Kidney (tissue), 14 donors: ENCODE measurements around the gene SYDE2. TPM values are rescaled to one million over a fixed set of nuclear protein-coding genes. Genes with fewer than 3 reads are reported as not detected.

Source experiments
- DNase-seq, 5 donors: peaks; one replicate each; pipeline ENCODE4 v3.0.0-alpha.2; 2013 to 2020
- FAIRE-seq: peaks from 2 replicates; lab custom pipeline; 2012; peaks lifted over from hg19 to GRCh38; lab: Jason Lieb, UNC
- H3K27ac ChIP-seq, 2 donors: one replicate each; pipeline ENCODE4 v1.7.0; 2013; ENCODE audit warnings: low read depth in 2 of 2, low read length in 2 of 2, inconsistent platforms in 1 of 2
- H3K27me3 ChIP-seq: one replicate; pipeline ENCODE4 v1.7.1; 2013; ENCODE audit warnings: low read length, inconsistent platforms; ENCODE audit not compliant: control insufficient read depth, insufficient read depth
- H3K36me3 ChIP-seq, 3 donors: one replicate each; pipeline versions ENCODE4 v1.7.0 to v1.7.1; 2013; ENCODE audit warnings: low read length in 3 of 3, control low read depth in 1 of 3, inconsistent platforms in 1 of 3; ENCODE audit not compliant: insufficient read depth in 3 of 3, control insufficient read depth in 2 of 3
- H3K4me1 ChIP-seq, 3 donors: one replicate each; pipeline versions ENCODE4 v1.7.0 to v1.7.1; 2013; ENCODE audit warnings: low read length in 3 of 3, inconsistent platforms in 1 of 3, low read depth in 1 of 3; ENCODE audit not compliant: control insufficient read depth in 2 of 3, insufficient read depth in 2 of 3
- H3K4me3 ChIP-seq, 3 donors: one replicate each; pipeline versions ENCODE4 v1.7.0 to v1.8.1; 2013; ENCODE audit warnings: low read length in 3 of 3, control low read depth in 1 of 3, inconsistent platforms in 1 of 3
- H3K9ac ChIP-seq, 3 donors: one replicate each; pipeline versions ENCODE4 v1.7.0 to v1.7.1; 2013; ENCODE audit warnings: low read length in 3 of 3, control low read depth in 1 of 3, inconsistent platforms in 1 of 3
- H3K9me3 ChIP-seq, 3 donors: one replicate each; pipeline versions ENCODE4 v1.7.0 to v1.7.1; 2013; ENCODE audit warnings: low read length in 3 of 3, control low read depth in 1 of 3, inconsistent platforms in 1 of 3; ENCODE audit not compliant: control insufficient read depth in 2 of 3, insufficient read depth in 1 of 3
- CTCF ChIP-seq: IDR thresholded peaks from 3 replicates; pipeline ENCODE4 v1.5.1; 2012; ENCODE audit warnings: mild to moderate bottlenecking, moderate library complexity, borderline replicate concordance; ENCODE audit not compliant: insufficient read depth; ENCODE audit errors: extremely low read depth
- intact Hi-C: fragments of 100-400 bp; cut with DNase I; formaldehyde crosslinking; loops from one replicate; pipeline ENCODE4 v1.11.1; 2022
- polyA plus RNA-seq: library from polyadenylated mRNA; stranded (reverse); fragments of 350-450 nt; fragmentation: Illumina TruSeq; extraction: RNeasy Lipid Tissue Mini Kit (QIAGEN cat#74804); gene quantifications from one replicate; pipeline ENCODE4 v1.2.3, GENCODE V29; 2014; ENCODE audit warnings: low read depth, low replicate concordance; ENCODE audit not compliant: insufficient read depth
- total RNA-seq: library from RNA; stranded (reverse); fragmentation: NEBNext Ultra II Directional; extraction: Animal tissue kit (Norgen Biotek cat#: 25700); gene quantifications from one replicate; pipeline ENCODE4 v1.2.1, GENCODE V29; 2021
- donor health status: control.
- donor health status: control.
- donor health status: control.
- donor health status: control.
- donor health status: control.
- donor health status: DM: yes; HTN: yes; CAD: no.
- donor health status: Normal renal cell carcinoma (clear cell type).

The SYDE2 gene
- total and polyA plus RNA-seq, 2 donors from 2014 or later = 1.3 to 7.0 TPM

DNA sequence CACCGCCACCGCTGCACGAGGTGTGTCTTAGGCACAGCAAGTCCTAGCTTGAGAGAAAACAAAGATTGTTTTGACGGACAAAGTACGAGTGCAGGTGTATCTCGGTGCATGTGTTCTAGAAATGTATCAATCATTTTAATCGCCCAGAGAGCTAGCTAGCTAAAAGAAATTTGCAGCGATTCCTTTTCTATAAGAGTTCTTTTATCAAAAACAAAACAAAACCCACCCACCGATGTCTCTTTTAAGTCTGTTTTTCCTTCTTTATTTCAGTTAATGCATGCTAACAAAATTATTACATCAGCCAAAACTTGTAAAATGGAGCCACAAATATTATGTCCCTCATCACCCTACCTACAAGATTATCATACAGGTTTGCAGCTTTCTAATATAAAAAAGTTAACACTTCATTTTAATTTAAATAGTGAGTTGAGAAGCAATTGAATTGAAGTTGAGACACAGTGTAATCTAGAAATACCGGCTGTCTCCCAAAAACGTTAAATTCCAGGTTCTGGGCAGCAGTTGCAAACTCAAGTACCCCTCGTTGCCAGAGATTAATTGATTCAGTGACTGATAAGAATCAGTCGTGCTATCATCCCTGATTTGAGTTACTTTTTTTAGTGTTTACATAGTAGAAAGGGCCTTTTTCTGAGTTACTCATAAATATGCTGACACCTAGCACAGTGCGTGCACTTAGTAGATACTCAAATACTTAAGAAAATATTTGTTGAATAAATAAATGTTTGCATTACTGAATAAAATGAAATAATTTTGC, 1.5 kb upstream of the SYDE2 start:
- intact Hi-C loops = no loop called here
- no peak for TF ChIP-seq CTCF
- Histone ChIP-seq H3K4me1 (peaks cover 0 to 7% (median 5%) of the 10 kb centered on the region in 3 donors), H3K4me3 (peak overlapping the region; percentile 72 to 96 (median 73)), H3K36me3 (no peaks in the 10 kb centered on the region), H3K9me3 (no peaks in the 10 kb centered on the region), H3K9ac (peak overlapping the region; percentile 27 to 84 (median 80)), H3K27ac (peak overlapping the region; percentile 94 to 96), H3K27me3 (no peaks in the 10 kb centered on the region)
- FAIRE-seq (no peak), DNase-seq (no peak)

GRCh38 chr1:85201340-85202091, 700 bp upstream of the SYDE2 start:
- Histone ChIP-seq H3K27ac (peak overlapping the region; percentile 94 to 96), H3K9me3 (no peaks in the 10 kb centered on the region), H3K4me3 (peak overlapping the region; percentile 73 to 96 (median 89)), H3K9ac (peak overlapping the region; percentile 27 to 84 (median 80)), H3K27me3 (no peaks in the 10 kb centered on the region), H3K4me1 (peaks cover 0 to 7% (median 5%) of the 10 kb centered on the region in 3 donors), H3K36me3 (no peaks in the 10 kb centered on the region)
- intact Hi-C loops = no loop called here
- no peak for TF ChIP-seq CTCF
- DNase-seq (peak; percentile 86 to 92 (median 92)), FAIRE-seq (no peak)

- FAIRE-seq = no peak
- Histone ChIP-seq H3K27me3 (no peaks in the 10 kb centered on the region), H3K9me3 (no peaks in the 10 kb centered on the region), H3K36me3 (no peaks in the 10 kb centered on the region), H3K4me3 (peak overlapping the region; percentile 59 to 96 (median 89)), H3K9ac (peak overlapping the region; percentile 31 to 87 (median 68)), H3K27ac (peak overlapping the region; percentile 72 to 94), H3K4me1 (peaks cover 0 to 13% (median 5%) of the 10 kb centered on the region in 3 donors)
- DNase-seq = no peak
- no peak for TF ChIP-seq CTCF
- intact Hi-C loops = no loop called here
These were observed 951 bp downstream of the SYDE2 start for GRCh38 chr1:85199667-85200462.
